Measurements from ENCODE around the gene SAMD4A.

SAMD4A gene

DNA sequence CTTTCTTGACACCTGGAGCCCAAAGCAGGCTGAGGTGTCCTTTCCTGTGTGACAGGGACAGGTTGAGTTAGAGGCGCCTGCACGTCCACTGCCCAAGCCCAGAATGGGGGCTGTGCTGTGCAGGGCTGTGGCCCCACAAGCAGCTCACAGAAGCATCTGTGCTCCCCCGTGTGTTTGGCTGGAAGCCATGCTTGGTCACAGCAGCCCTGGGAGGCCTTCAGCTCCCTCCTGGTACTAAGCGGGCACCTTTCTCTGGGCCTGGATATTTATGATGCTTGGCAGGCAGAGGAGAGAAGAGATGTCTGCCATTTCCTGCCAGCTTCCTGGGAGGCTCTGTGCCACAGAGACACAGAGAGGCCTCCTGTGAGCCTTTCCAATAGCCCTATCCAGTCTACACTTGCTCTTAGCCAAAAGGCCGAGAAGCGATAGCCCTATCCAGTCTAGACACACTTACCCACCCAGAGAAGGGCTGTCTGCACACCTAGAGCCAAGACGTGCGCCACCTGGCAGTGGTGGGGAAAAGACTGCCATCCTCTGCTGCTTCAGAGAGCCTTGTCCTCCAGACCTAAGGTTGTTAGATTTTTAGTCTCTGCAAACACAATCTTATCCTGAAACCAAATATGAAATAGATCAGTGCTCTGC lies 218.3 kb downstream of the SAMD4A start:
- TF ChIP-seq CTCF (conservative IDR thresholded peaks at IDR 0.05), result no peak
- H3K27ac ChIP-seq, result no peak overlapping the region

DNA sequence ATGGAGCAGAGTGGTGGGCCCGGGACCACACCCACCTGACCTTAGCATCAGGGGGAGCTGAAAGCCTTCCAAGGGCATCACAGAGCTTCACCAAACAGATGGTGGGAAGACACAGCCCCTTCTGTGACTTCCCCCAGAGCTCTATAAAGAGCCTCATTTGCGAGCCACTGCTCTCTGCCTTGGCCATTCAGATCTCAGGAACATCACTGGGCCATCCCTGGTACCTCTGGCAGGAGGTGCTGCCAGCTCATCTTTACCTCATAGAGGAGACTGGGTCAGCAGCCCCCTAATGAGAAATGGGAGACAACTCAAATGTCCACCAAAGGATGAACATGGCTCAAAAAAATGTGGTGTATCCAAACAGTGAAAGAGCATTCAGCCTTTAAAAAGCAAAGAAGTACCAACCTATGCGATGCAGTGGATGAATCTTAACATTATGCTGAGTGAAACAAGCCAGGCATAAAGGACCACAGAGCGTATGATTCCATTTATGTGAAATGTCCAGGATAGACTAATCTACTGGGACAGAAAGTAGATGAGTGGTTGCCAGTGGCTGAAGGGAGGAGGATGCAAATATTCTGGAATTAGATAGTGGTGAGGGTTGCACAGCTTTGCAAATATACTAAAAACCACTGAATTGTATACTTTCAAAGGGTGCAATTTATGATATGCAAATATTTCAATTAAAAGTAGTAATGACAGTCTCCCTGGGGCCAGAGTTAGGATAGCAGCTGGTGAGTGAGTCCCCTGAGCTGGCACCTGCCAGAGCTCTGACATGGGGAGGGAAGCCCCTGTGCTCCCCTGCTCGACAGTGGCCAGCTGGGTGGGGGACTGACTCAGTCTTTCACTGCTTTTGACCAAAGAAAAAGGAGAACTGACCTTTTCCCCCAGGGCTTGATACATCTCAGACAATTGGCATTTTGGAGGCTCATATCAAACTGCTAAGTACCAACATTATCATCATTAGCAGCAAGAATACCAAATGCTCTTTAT lies 219.1 kb downstream of the SAMD4A start:
- H3K27ac ChIP-seq, result no peak overlapping the region
- no peak for TF ChIP-seq CTCF (conservative IDR thresholded peaks at IDR 0.05)

DNA sequence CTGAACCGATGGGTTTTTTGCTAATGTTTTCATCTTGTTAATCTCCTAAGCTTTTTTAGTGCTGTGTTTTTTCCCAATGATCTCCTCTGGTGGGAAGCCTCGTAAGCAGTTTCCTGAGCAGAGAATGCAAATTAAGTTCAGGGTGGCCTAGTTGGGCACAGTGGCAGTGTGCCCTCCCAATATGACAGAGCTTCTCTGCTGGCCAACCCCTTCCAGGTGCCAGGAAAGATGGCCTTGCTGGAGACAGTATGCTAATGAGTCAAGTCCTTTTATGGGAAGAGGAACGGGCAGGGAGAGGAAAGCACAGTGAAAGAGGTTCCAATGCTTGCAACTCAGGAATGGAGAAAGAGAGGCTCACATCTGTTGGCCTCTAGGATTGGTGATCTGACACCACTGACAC lies 219.9 kb downstream of the SAMD4A start:
- no peak overlapping the region for H3K27ac ChIP-seq
- TF ChIP-seq CTCF (conservative IDR thresholded peaks at IDR 0.05), result no peak

DNA sequence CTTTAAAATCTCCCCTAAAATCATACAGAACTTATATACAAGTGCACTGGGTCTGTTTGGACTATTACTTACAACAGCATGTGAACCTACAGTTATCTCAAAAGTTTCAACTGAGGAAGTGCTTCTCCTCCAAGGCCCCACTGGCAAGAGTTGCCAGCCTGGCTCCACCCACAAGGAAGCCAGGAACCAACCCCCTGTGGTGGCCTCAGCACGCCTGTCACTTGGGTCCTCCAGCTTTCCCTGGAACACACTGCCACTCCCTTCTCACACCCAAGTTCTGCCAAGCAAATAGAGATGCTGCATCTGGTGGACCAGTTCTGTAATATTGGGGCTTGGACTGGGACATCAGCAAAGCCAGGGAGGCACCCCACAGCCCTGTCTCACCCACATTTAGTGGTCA lies 220.3 kb downstream of the SAMD4A start:
- TF ChIP-seq CTCF (conservative IDR thresholded peaks at IDR 0.05), result no peak
- no peak overlapping the region for H3K27ac ChIP-seq

DNA sequence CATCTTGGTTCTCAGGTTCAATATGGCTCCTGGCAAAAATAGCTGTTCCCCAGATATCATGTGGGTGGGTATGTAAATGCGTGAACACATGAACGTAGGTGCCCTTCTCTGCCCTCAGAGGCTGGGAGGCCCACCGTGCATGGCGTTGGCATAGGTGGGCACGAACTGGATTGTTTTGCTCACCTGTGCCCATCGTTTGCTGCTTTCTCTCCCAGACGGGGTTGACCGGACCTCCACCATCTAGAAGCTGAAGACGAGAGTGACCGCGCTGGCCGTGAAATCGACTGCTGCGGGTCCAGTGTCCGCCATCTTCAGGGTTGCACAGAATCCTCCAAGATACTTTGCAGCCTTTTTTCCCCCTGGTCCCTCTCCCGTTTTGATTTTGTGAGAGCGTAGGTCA lies 221.8 kb downstream of the SAMD4A start:
- TF ChIP-seq CTCF (conservative IDR thresholded peaks at IDR 0.05), result no peak
- no peak overlapping the region for H3K27ac ChIP-seq

GRCh38 chr14:54789166-54789565 lies 222.2 kb downstream of the SAMD4A start:
- no peak for TF ChIP-seq CTCF (conservative IDR thresholded peaks at IDR 0.05)
- H3K27ac ChIP-seq, result no peak overlapping the region

GRCh38 chr14:54789781-54790480 lies 223.0 kb downstream of the SAMD4A start:
- H3K27ac ChIP-seq, result no peak overlapping the region
- TF ChIP-seq CTCF (conservative IDR thresholded peaks at IDR 0.05), result no peak

All from VCaP (cell line).